ENCODE measurements around the gene ARSK.

The ARSK gene

GRCh38 chr5:95565280-95565920 is 10.5 kb downstream of the ARSK start:
- FAIRE-seq = no peak

- no peak for FAIRE-seq
These were observed 17.1 kb downstream of the ARSK start for GRCh38 chr5:95572016-95572415.

DNA sequence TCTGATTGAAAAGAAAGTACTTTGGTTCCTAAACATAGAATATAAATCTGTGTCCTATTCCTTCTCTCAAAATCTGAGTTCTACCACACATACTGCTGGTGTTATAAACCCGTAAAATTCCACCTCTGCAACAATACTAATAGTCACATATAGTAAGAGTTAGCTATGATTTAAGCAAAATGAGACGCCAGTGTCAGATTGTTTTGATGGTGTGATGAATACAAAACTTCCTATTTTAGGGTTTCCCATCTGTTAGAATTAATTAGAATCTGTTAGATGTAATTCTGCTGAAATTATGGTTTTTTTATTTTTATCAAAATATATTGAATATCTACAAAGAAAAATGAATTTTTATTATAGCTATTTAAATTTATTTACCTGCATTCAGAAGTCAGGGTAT is 26.7 kb downstream of the ARSK start:
- no peak for FAIRE-seq

- no peak for FAIRE-seq
These were observed 29.1 kb downstream of the ARSK start for GRCh38 chr5:95583992-95584391.

DNA sequence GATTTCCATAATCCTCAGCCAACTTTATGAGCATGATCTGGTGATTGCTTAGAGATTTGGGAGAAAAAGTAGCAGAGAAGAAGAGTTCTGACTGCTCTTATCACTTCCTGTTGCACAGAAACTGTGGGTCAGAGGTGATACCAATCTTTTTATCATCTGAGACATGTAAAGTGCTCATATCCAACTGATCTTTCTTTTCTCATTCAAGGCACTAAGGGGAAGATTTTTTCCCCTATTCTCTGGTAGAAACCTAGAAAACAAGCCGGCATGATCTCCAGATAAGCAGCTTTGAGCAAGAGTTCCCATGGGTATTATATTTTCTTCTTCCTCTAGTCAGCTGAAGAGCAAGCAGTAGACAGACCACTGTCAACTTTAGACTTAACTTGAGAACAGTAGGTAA is 36.0 kb downstream of the ARSK start:
- FAIRE-seq = no peak

GRCh38 chr5:95591490-95591901 is 36.6 kb downstream of the ARSK start:
- no peak for FAIRE-seq

DNA sequence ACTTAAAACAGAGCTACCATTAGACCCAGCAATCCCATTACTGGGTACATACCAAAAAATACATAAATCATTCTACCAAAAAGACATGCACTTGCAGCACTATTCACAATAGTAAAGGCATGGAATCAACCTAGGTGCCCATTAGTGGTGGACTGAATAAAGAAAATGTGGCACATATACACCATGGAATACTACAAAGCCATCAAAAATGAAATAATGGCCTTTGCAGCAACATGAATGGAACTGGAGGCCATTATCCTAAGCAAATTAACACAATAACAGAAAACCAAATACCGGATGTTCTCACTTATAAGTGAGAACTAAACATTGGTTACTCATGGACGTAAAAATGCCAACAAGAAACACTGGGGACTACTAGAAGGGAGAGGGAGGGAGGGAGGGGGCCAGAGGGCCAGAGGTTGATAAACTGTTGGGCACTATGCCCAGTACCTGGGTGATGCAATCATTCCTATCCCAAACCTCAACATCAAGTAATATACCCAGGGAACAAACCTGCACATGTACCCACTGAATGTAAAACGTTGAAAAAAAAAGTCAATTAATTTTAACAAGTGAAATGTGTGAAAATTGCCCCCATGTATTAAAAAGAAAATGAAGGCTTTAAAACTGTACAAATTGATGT is 40.5 kb downstream of the ARSK start:
- FAIRE-seq = peak; percentile 24

- no peak for FAIRE-seq
These were observed 44.4 kb downstream of the ARSK start for GRCh38 chr5:95599252-95599651.

DNA sequence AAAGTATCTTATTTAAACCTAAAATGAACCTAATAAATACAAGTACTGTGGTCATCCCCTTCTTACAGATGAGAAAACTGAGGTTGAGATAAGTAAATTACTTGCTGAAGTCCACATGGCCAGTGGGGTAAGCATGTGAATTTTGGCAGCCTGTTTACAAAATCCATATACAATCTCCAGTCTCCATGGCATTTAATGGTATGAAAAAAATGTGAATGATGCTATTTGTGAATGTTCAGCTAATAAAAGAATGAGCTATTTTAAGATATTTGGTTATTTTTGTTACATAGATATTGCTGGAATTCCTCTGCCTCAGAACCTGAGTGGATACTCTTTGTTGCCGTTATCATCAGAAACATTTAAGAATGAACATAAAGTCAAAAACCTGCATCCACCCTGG is 45.7 kb downstream of the ARSK start:
- no peak for FAIRE-seq

- FAIRE-seq = no peak
These were observed 50.9 kb downstream of the ARSK start for GRCh38 chr5:95605786-95606185.

- no peak for FAIRE-seq
These were observed 51.5 kb downstream of the ARSK start for GRCh38 chr5:95606419-95606818.

GRCh38 chr5:95609711-95610110 is 54.8 kb downstream of the ARSK start:
- FAIRE-seq = no peak

DNA sequence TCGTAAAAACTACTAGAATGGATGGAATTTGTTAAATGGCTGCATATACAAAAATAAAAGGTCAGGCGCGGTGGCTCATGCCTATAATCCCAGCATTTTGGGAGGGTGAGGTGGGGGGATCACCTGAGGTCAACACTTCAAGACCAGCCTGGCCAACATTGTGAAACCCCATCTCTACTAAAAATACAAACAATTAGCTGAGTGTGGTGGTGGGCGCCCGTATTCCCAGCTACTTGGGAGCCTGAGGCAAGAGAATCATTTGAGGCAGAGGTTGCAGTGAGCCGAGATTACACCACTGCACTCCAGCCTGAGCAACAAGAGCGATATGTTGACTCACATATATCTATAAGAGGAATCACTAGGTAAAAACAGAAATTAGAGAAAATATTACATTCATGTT is 55.6 kb downstream of the ARSK start:
- no peak for FAIRE-seq

DNA sequence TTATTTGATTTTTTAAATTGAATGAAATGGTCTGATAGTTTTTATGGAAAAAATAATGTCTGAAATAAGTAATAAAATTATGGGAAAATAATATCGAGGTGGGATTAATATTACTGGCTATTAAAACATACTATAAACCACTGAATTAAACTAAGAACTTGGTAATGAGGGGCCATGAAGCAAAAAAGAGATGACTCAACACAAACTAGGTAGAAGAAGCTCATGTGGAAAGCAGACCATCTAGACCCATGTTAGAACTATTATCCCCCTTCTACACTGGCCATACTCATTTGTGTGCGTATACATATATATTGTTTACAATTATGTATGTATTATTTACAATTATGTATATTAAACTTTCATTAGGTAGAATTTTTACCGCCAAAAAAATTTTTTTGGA is 56.5 kb downstream of the ARSK start:
- no peak for FAIRE-seq

GRCh38 chr5:95613514-95613913 is 58.6 kb downstream of the ARSK start:
- no peak for FAIRE-seq

GRCh38 chr5:95615164-95615467 is 60.2 kb downstream of the ARSK start:
- FAIRE-seq = no peak

- no peak for FAIRE-seq
These were observed 62.2 kb downstream of the ARSK start for GRCh38 chr5:95617057-95617456.

- no peak for FAIRE-seq
These were observed 64.2 kb downstream of the ARSK start for GRCh38 chr5:95619096-95619495.

DNA sequence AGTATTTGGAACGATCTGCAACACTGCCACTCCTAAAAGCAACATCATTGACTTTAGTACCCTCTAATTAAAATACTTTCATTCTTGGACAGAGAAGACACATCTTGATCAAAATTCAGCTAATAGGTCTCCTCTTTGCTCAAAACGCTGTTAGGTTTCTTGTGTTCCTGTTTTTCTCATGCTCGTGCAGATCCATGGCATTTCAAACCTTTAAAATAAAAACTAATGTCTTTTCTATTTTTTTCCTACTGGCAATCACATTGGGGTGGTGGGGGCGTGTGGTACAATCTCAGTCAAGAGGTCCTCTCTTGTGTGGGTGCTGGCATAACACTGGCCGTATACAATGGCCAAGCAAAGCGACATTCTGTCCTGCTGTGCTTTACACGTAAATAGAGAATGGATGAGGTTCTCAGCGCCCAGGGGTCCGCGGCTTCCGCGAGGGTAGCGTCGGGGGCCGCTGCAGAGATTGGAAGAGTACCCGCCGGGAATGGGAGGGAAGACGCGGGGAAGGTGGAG is 64.7 kb downstream of the ARSK start:
- FAIRE-seq = no peak

DNA sequence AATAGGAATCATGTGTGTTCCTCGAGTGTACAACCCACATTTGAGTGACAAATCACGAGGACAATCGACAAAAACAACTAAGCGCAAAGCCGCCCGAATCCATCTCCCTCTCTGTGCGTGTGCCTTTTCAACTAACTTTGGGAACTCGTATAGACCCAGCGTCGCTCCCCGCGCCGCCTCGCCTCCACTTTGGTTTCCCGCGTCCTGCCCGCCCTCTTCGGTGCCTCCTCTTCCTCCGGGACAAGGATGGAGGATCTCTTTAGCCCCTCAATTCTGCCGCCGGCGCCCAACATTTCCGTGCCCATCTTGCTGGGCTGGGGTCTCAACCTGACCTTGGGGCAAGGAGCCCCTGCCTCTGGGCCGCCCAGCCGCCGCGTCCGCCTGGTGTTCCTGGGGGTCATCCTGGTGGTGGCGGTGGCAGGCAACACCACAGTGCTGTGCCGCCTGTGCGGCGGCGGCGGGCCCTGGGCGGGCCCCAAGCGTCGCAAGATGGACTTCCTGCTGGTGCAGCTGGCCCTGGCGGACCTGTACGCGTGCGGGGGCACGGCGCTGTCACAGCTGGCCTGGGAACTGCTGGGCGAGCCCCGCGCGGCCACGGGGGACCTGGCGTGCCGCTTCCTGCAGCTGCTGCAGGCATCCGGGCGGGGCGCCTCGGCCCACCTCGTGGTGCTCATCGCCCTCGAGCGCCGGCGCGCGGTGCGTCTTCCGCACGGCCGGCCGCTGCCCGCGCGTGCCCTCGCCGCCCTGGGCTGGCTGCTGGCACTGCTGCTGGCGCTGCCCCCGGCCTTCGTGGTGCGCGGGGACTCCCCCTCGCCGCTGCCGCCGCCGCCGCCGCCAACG is 65.3 kb downstream of the ARSK start, which contains the start of gene GPR150:
TSS of gene GPR150 (plus strand) at position 58 of the 840 bp plus-strand sequence. CDS start at position 247, 189 bp downstream.
- no peak for FAIRE-seq

DNA sequence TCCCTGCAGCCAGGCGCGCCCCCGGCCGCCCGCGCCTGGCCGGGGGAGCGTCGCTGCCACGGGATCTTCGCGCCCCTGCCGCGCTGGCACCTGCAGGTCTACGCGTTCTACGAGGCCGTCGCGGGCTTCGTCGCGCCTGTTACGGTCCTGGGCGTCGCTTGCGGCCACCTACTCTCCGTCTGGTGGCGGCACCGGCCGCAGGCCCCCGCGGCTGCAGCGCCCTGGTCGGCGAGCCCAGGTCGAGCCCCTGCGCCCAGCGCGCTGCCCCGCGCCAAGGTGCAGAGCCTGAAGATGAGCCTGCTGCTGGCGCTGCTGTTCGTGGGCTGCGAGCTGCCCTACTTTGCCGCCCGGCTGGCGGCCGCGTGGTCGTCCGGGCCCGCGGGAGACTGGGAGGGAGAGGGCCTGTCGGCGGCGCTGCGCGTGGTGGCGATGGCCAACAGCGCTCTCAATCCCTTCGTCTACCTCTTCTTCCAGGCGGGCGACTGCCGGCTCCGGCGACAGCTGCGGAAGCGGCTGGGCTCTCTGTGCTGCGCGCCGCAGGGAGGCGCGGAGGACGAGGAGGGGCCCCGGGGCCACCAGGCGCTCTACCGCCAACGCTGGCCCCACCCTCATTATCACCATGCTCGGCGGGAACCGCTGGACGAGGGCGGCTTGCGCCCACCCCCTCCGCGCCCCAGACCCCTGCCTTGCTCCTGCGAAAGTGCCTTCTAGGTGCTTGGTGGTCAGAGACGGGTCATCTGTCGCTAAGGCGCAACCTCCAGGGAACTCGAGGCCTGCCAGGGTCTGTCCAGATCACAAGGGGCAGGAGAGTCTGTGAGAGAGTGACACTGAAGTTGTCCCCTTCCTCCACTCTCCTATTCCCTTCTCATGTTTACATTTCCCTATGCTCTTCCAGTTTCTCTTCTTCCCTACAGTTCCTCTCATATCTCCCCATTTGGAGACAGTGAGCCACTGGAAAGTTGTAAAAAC is 66.3 kb downstream of the ARSK start:
- FAIRE-seq = no peak

DNA sequence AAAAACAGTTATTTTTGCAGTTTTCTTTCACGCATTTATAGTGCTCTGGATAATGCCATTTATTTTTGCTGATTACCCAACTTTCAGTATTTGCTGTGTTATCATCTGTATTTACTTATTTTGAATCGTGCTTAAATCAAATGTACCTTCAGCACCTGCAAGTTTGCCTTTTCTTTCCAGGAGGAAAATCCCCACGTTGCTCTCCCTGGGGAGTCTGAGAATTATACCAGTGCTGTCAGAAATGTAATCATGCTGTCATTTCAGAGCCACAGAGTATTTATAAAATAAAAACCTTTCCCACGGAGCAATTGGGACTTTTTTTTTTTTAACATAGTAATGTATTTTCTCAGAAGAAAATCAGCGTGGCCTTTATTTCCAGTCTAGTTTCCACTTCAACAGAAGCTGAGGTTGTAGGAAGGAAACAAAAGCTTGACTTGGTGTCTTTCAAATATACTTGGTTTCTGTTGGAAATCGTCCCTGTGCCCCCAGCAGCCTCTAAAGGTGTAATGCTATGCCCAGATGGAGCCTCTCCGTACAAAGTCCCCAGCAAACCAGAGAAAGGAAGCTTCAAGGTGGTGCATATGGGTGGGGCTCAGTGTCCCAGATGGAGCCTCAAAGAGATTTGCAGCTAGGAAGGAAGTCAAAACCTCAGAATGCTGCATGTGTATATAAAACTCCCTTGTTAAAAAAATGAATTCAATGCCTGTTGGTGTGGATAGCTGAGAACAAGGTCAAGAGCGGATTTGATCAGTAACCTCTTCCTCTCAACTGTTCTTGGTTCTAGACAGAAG is 67.1 kb downstream of the ARSK start:
- FAIRE-seq = peak; percentile 33

Data from islet of Langerhans (tissue), 1 donor.